ENCODE measurements around the gene UBE2M.

UBE2M gene

GRCh38 chr19:58570770-58571574, 12.6 kb upstream of the UBE2M start:
- no peak for DNase-seq (ENCODE audit: low read depth in 2 of 2)

- DNase-seq (ENCODE audit: low read depth in 2 of 2): no peak
These were observed 11.7 kb upstream of the UBE2M start for GRCh38 chr19:58569943-58570670.

- no peak for DNase-seq (ENCODE audit: low read depth in 2 of 2)
These were observed 11.0 kb upstream of the UBE2M start for GRCh38 chr19:58569191-58569942.

GRCh38 chr19:58568453-58569130, 10.2 kb upstream of the UBE2M start:
- no peak for DNase-seq (ENCODE audit: low read depth in 2 of 2)

- no peak for DNase-seq (ENCODE audit: low read depth in 2 of 2)
These were observed 8.6 kb upstream of the UBE2M start for GRCh38 chr19:58566989-58567388.

GRCh38 chr19:58563823-58564222, 5.4 kb upstream of the UBE2M start:
- no peak for DNase-seq (ENCODE audit: low read depth in 2 of 2)

GRCh38 chr19:58563034-58563573, 4.7 kb upstream of the UBE2M start:
- DNase-seq (ENCODE audit: low read depth in 2 of 2): no peak

GRCh38 chr19:58562122-58563033, 4.0 kb upstream of the UBE2M start:
- no peak for DNase-seq (ENCODE audit: low read depth in 2 of 2)

- DNase-seq (ENCODE audit: low read depth in 2 of 2): no peak
These were observed 3.1 kb upstream of the UBE2M start for GRCh38 chr19:58561373-58562121.

GRCh38 chr19:58560921-58561320, 2.5 kb upstream of the UBE2M start:
- DNase-seq (ENCODE audit: low read depth in 2 of 2): no peak

- no peak for DNase-seq (ENCODE audit: low read depth in 2 of 2)
These were observed 1.8 kb upstream of the UBE2M start for GRCh38 chr19:58560007-58560887.

GRCh38 chr19:58559275-58560006, 1.0 kb upstream of the UBE2M start:
- DNase-seq (ENCODE audit: low read depth in 2 of 2): no peak

- peak; percentile 98 to 99 for DNase-seq (ENCODE audit: low read depth in 2 of 2)
These were observed 338 bp upstream of the UBE2M start for GRCh38 chr19:58558623-58559274.

GRCh38 chr19:58557221-58558065, 968 bp downstream of the UBE2M start:
- no peak for DNase-seq (ENCODE audit: low read depth in 2 of 2)

- no peak for DNase-seq (ENCODE audit: low read depth in 2 of 2)
These were observed 1.7 kb downstream of the UBE2M start for GRCh38 chr19:58556622-58557220.

GRCh38 chr19:58555920-58556621, 2.3 kb downstream of the UBE2M start:
- DNase-seq (ENCODE audit: low read depth in 2 of 2): no peak
